Stomach smooth muscle (tissue), 2 donors: ENCODE measurements around the gene TNFAIP8L1.

Source experiments
- H3K27ac ChIP-seq: one replicate; pipeline ENCODE4 v1.7.0; 2013; ENCODE audit warnings: mild to moderate bottlenecking, low read length, inconsistent platforms
- H3K27me3 ChIP-seq, 2 donors: one replicate each; pipeline ENCODE4 v1.7.0; 2013; ENCODE audit warnings: low read length in 2 of 2; ENCODE audit not compliant: insufficient read depth in 2 of 2, control insufficient read depth in 1 of 2
- H3K36me3 ChIP-seq, 2 donors: one replicate each; pipeline ENCODE4 v1.7.0; 2013; ENCODE audit warnings: low read length in 2 of 2; ENCODE audit not compliant: control insufficient read depth in 2 of 2, insufficient read depth in 2 of 2
- H3K4me1 ChIP-seq: one replicate; pipeline ENCODE4 v1.7.0; 2013; ENCODE audit warnings: low read length; ENCODE audit not compliant: control insufficient read depth, insufficient read depth
- H3K4me3 ChIP-seq, 2 donors: one replicate each; pipeline ENCODE4 v1.7.0; 2013; ENCODE audit warnings: low read length in 2 of 2
- H3K9ac ChIP-seq, 2 donors: one replicate each; pipeline ENCODE4 v1.7.0; 2013; ENCODE audit warnings: low read length in 2 of 2, mild to moderate bottlenecking in 1 of 2
- H3K9me3 ChIP-seq, 2 donors: one replicate each; pipeline ENCODE4 v1.7.0; 2013; ENCODE audit warnings: low read length in 2 of 2; ENCODE audit not compliant: control insufficient read depth in 2 of 2
- donor health status: healthy.
- donor health status: Pancreatic carcinoma.

TNFAIP8L1 gene

DNA sequence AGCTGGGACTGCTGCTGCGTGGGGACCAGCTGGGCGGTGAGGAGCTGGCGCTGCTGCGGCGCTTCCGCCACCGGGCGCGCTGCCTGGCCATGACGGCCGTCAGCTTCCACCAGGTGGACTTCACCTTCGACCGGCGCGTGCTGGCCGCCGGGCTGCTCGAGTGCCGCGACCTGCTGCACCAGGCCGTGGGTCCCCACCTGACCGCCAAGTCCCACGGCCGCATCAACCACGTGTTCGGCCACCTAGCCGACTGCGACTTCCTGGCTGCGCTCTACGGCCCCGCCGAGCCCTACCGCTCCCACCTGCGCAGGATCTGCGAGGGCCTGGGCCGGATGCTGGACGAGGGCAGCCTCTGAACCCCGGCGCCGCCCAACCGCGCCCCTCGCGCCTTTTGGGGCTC is 12.8 kb downstream of the TNFAIP8L1 start:
- Histone ChIP-seq H3K4me1 (peaks cover 27% of the 10 kb centered on the region), H3K36me3 (peaks cover 7 to 28% of the 10 kb centered on the region in 2 donors), H3K9ac (no peak overlapping the region), H3K27ac (no peak overlapping the region), H3K27me3 (no peaks in the 10 kb centered on the region), H3K4me3 (no peak overlapping the region), H3K9me3 (no peaks in the 10 kb centered on the region)

DNA sequence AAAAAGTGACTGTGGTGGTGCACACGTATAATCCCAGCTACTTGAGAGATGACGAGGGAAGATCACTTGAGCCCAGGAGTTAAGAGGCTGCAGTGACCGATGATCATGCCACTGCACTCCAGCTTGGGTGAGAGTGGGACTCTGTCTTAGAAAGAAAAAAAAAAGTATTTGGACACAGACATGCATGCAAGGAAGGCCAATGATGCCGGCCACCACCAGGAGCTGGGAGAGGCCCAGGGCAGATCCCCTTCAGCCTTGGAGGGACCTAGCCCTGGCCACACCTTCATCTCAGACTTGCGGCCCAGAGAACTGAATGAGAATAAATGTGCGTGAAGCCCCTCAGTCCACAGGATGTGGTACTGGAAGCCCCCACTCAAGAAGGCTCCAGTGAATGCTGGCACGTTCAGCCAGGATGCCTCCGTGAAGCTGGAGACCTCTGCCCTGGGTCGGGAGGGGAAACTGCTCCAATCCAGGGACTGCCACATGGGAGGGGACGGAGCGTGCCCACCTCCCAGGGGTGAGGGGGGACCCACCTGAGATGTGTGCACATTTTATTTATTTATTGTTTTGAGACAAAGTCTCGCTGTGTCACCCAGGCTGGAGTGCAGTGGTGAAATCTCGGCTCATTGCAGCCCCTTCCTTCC is 14.6 kb downstream of the TNFAIP8L1 start:
- Histone ChIP-seq H3K4me3 (no peak overlapping the region), H3K9ac (no peak overlapping the region)

DNA sequence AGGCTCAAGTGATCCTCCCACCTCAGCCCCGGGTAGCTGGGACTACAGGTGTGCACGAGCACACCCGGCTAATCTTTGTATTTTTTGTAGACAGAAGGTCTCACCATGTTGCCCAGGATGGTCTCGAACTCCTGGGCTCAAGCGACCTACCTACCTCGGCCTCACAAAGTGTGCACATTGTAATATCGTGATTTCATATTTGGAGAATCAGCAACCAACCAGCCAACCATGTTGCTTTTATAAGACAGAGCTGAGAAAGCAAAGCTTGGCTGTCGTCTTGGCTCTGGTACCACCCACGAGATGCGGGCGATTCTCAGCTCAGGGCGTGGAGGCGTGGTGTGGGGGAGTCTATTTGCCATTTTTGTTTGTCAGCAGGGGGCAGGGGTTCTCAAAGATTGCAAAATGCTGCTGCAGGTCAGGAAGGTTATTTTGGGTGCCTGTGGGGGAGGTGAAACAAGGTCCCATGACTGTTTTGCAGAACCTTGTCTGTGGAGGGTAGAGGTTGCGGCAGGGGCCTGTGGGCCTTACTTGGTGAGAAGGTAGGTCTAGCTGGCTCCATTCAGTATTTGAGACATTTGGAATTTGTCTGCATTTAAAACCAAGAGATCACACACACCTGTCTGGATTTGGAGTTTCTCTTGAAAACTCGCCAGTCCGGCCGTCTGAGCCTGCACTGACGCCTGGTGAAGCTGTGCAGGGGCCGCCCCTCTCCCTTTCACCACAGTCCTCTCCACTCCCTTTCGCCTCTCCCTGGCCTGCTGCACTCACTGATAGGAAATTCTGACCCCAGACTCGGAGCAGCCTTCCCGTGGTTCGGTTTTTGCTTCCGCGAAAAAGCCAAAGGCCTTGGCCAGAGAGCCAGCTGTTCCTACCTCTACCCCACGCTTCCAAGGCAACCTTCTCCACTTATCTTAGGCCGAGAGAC is 15.4 kb downstream of the TNFAIP8L1 start:
- Histone ChIP-seq H3K9me3 (peaks cover 2 to 8% of the 10 kb centered on the region in 2 donors), H3K27me3 (no peaks in the 10 kb centered on the region), H3K4me1 (peaks cover 4% of the 10 kb centered on the region), H3K27ac (peak overlapping the region; percentile 11), H3K36me3 (peaks cover 22 to 46% of the 10 kb centered on the region in 2 donors), H3K4me3 (no peak overlapping the region), H3K9ac (no peak overlapping the region)

More for the DNA sequence above, 14.6 kb downstream of the TNFAIP8L1 start:
- Histone ChIP-seq H3K36me3 (peaks cover 18 to 44% of the 10 kb centered on the region in 2 donors), H3K27ac (no peak overlapping the region), H3K9me3 (peaks cover 2 to 8% of the 10 kb centered on the region in 2 donors), H3K27me3 (no peaks in the 10 kb centered on the region), H3K4me1 (peaks cover 11% of the 10 kb centered on the region)

DNA sequence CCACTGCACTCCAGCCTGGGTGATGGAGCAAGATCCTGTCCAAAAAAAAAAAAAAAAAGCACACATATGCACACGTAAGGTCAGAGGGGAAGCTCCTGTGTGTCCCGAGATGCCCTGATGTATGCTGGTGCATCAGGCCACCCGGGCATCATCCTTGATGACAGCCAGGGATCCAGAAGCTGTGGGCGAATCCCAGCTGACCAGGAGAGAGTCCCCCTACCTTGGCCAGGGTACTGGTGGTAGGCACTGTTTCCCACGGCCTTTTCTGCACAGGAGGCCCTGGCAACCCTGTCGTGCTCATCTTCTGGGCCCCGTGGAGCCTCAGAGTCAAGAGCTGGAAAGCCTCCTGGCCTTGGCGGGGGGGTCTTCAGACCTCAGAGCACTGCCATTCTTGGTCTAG is 16.8 kb downstream of the TNFAIP8L1 start:
- Histone ChIP-seq H3K36me3 (peaks cover 30 to 51% of the 10 kb centered on the region in 2 donors), H3K9me3 (peaks cover 2 to 8% of the 10 kb centered on the region in 2 donors), H3K27ac (peak overlapping the region; percentile 31), H3K9ac (no peak overlapping the region), H3K4me1 (no peaks in the 10 kb centered on the region), H3K4me3 (no peak overlapping the region), H3K27me3 (no peaks in the 10 kb centered on the region)

DNA sequence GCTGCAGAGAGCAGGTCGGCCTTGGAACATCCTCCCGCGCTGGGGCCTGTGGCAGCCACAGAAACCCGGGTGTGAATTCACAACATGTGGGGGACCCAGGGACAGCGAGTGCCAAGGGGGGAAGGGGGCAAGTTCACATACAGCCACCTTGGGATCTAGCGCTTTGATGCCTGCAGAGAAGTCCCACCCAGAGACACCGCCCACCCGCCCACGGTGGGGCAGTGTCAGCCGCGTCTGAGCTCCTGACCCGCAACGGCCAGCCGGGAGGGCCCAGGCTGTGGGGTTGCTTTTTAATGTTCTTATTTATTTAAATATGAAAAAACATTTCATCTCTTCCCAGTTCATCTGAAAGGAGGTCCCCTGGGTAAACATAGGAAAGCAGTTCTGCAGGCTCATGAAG is 17.9 kb downstream of the TNFAIP8L1 start:
- Histone ChIP-seq H3K27me3 (no peaks in the 10 kb centered on the region), H3K9ac (no peak overlapping the region), H3K36me3 (peaks cover 31 to 50% of the 10 kb centered on the region in 2 donors), H3K9me3 (peaks cover 2 to 8% of the 10 kb centered on the region in 2 donors), H3K4me3 (no peak overlapping the region), H3K4me1 (peaks cover 2% of the 10 kb centered on the region), H3K27ac (no peak overlapping the region)

DNA sequence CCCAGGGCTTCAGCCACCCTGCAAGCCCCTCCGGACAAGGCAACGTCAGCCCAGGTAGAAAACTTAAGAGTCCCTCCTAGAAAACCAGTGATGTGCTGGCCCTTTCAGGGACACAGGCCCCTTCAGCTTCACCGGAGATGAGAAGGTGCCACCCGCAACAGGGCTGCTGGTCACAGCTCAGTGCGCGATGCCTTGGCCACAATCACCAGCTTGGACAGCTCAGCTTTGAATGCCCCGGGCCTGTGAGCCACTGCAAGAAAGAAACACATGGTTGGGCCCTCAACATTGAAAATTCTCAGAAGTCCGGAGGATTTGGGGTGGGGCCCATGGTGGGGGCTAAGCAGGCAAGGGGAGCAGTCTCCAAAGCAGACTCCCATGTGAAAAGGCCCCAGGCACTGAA is 18.5 kb downstream of the TNFAIP8L1 start:
- H3K27me3 ChIP-seq = no peaks in the 10 kb centered on the region
- H3K9ac ChIP-seq = no peak overlapping the region
- peaks cover 31 to 50% of the 10 kb centered on the region in 2 donors for H3K36me3 ChIP-seq
- peaks cover 2% of the 10 kb centered on the region for H3K4me1 ChIP-seq
- H3K9me3 ChIP-seq = peaks cover 2 to 8% of the 10 kb centered on the region in 2 donors
- H3K27ac ChIP-seq = no peak overlapping the region
- H3K4me3 ChIP-seq = no peak overlapping the region

DNA sequence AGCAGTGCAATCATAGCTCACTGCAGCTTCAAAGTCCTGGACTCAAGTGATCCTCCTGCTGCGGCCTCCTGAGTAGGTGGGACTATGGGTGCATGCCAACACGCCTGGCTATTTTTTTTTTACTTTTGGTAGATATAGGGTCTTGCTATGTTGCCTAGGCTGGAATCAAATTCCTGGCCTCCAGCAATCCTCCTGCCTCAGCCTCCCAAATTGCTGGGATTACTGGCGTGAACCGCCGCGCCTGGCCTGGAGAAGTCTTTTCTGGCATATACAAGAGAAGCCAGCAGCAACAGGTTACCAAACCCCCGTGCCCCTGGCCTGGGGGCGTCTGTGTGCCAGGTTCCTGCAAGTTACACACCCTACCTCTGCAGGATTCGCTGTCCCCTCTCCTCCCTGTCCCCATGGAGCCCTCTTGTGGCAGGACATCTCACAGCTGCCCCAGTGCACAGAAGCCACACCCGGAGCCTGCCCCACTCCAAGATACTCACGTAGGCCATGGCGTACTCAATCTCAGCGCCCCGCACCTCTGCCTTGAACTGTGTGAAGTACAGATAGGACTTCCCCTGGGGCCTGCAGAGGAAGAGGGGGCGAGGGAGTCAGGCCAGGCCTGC is 21.0 kb downstream of the TNFAIP8L1 start:
- H3K27me3 ChIP-seq = no peaks in the 10 kb centered on the region
- peaks cover 9% of the 10 kb centered on the region for H3K4me1 ChIP-seq
- no peak overlapping the region for H3K27ac ChIP-seq
- H3K9ac ChIP-seq = no peak overlapping the region
- peaks cover 2 to 8% of the 10 kb centered on the region in 2 donors for H3K9me3 ChIP-seq
- H3K4me3 ChIP-seq = no peak overlapping the region
- H3K36me3 ChIP-seq = peaks cover 29 to 48% of the 10 kb centered on the region in 2 donors

DNA sequence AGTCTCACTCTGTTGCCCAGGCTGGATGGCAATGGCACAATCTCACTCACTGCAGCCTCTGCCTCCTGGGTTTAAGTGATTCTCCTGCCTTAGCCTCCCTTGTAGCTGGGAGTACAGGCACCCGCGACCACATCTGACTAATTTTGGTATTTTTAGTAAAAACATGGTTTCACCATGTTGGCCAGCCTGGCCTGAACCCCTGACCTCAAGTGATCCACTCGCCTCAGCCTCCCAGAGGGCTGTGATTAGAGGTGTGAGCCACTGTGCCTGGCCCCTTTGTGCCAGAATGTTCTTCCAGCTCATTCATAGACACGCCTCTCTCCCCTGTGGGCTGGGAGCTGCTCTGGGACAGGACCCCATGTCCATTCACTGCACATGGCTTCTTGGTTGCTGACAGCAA is 21.7 kb downstream of the TNFAIP8L1 start:
- Histone ChIP-seq H3K27ac (no peak overlapping the region), H3K9me3 (peaks cover 2 to 8% of the 10 kb centered on the region in 2 donors), H3K27me3 (no peaks in the 10 kb centered on the region), H3K36me3 (peaks cover 29 to 48% of the 10 kb centered on the region in 2 donors), H3K4me1 (peaks cover 9% of the 10 kb centered on the region), H3K4me3 (no peak overlapping the region), H3K9ac (no peak overlapping the region)

DNA sequence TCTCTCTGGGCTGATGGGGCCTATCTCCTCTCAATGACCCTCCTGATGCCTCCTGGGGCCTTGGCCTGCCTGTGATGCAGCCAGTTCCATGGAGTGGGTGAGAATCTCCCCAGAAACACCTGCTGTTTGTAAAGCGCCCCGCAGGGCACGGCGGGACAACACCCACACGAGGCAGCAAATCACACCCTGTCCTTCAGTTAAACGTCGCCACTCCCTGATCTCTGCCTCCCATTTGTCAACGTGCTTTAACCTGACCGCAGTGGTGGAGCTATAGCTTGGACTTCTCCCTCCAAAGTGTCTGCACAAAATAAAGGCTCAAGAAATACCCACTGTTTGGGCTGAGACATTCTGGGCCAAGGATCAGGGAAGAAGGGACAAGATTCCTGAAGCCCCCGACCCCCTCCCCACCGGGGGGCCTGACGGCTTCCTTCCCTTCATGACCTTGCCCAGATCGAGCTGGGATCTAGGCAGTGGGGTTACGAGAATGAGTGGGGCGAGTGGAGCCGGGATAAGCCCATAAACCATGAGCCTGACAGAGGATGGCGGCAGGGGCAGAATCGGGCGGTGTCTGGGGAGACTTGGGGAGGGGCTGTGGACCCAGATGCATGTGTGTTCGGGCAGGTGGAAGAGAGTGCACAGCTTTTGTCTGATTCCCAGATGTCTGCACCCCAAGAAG is 22.8 kb downstream of the TNFAIP8L1 start:
- no peaks in the 10 kb centered on the region for H3K27me3 ChIP-seq
- peaks cover 33 to 49% of the 10 kb centered on the region in 2 donors for H3K36me3 ChIP-seq
- no peak overlapping the region for H3K4me3 ChIP-seq
- no peak overlapping the region for H3K27ac ChIP-seq
- peaks cover 9% of the 10 kb centered on the region for H3K4me1 ChIP-seq
- H3K9me3 ChIP-seq = peaks cover 2 to 8% of the 10 kb centered on the region in 2 donors
- no peak overlapping the region for H3K9ac ChIP-seq

DNA sequence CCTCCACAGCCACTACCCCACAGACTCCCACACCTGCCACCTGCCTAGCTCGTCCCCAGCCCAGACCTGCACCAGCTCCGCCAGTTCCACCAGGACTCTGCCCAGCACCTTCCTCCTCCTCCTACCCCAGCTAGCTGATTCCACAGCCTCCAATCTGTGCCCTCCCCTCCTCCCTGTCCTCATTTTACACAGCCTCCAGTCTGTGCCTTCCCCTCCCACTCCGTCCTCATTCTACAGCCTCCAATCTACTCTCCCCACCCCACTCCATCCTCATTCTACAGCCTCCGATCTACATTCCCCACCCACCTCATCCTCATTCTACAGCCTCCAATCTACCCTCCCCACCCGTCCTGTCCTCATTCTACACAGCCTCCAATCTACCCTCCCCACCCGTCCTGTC is 23.5 kb downstream of the TNFAIP8L1 start:
- Histone ChIP-seq H3K36me3 (peaks cover 30 to 43% of the 10 kb centered on the region in 2 donors), H3K27ac (no peak overlapping the region), H3K9me3 (peaks cover 2 to 7% of the 10 kb centered on the region in 2 donors), H3K9ac (no peak overlapping the region), H3K4me1 (peaks cover 9% of the 10 kb centered on the region), H3K27me3 (no peaks in the 10 kb centered on the region), H3K4me3 (no peak overlapping the region)
